ENCODE results near the gene GPR137.
"Not testable (repeated sequence)": the region's sequence is repeated elsewhere in the genome, so short reads cannot be mapped to it uniquely, and the experiment has no call there.

GPR137 gene

GRCh38 chr11:64323984-64324383 lies 38.3 kb downstream of the GPR137 start:
- not testable (repeated sequence) for DNase-seq

GRCh38 chr11:64324692-64325469 lies 39.2 kb downstream of the GPR137 start:
- no peak for DNase-seq

GRCh38 chr11:64327375-64327774 lies 41.7 kb downstream of the GPR137 start:
- DNase-seq, result no peak

- no peak for DNase-seq
Observed at GRCh38 chr11:64327993-64328392, 42.3 kb downstream of the GPR137 start.

GRCh38 chr11:64330888-64331287 lies 45.2 kb downstream of the GPR137 start:
- no peak for DNase-seq

- DNase-seq, result peak; percentile 30
Observed at GRCh38 chr11:64331569-64332371, 46.1 kb downstream of the GPR137 start.

GRCh38 chr11:64333556-64333955 lies 47.9 kb downstream of the GPR137 start:
- DNase-seq, result no peak

GRCh38 chr11:64334764-64335735 lies 49.4 kb downstream of the GPR137 start:
- peak; percentile 29 for DNase-seq

- no peak for DNase-seq
Observed at GRCh38 chr11:64337538-64338249, 52.0 kb downstream of the GPR137 start.

- DNase-seq, result no peak
Observed at GRCh38 chr11:64338716-64339115, 53.1 kb downstream of the GPR137 start.
